Dedifferentiated amniotic fluid mesenchymal stem cell (primary cell): ENCODE results near the gene ABLIM3.

Experiments
- DNase-seq: peaks from one replicate; pipeline ENCODE4 v3.0.0-alpha.2; 2016; ENCODE audit errors: extremely low spot score

Gene ABLIM3

GRCh38 chr5:149282027-149282965 is 141.0 kb downstream of the ABLIM3 start:
- no peak for DNase-seq

GRCh38 chr5:149282966-149283332 is 141.7 kb downstream of the ABLIM3 start:
- DNase-seq, result no peak

- no peak for DNase-seq
These were observed 142.6 kb downstream of the ABLIM3 start for GRCh38 chr5:149283626-149284480.

- DNase-seq, result no peak
These were observed 143.2 kb downstream of the ABLIM3 start for GRCh38 chr5:149284501-149284900.

GRCh38 chr5:149285153-149285552 is 143.9 kb downstream of the ABLIM3 start:
- DNase-seq, result no peak

- no peak for DNase-seq
These were observed 147.1 kb downstream of the ABLIM3 start for GRCh38 chr5:149288436-149288835.

- DNase-seq, result no peak
These were observed 148.0 kb downstream of the ABLIM3 start for GRCh38 chr5:149289301-149289700.

GRCh38 chr5:149294872-149295829 is 153.9 kb downstream of the ABLIM3 start:
- DNase-seq, result no peak

- DNase-seq, result no peak
These were observed 156.2 kb downstream of the ABLIM3 start for GRCh38 chr5:149297340-149298025.

- DNase-seq, result no peak
These were observed 156.9 kb downstream of the ABLIM3 start for GRCh38 chr5:149298163-149298562.

GRCh38 chr5:149298842-149299404 is 157.6 kb downstream of the ABLIM3 start:
- no peak for DNase-seq

GRCh38 chr5:149299451-149300054 is 158.3 kb downstream of the ABLIM3 start:
- no peak for DNase-seq

- DNase-seq, result no peak
These were observed 159.1 kb downstream of the ABLIM3 start for GRCh38 chr5:149300441-149300840.

GRCh38 chr5:149301049-149301743 is 159.9 kb downstream of the ABLIM3 start:
- DNase-seq, result no peak

GRCh38 chr5:149301744-149302380 is 160.6 kb downstream of the ABLIM3 start:
- no peak for DNase-seq

- no peak for DNase-seq
These were observed 161.3 kb downstream of the ABLIM3 start for GRCh38 chr5:149302641-149303040.

- no peak for DNase-seq
These were observed 161.9 kb downstream of the ABLIM3 start for GRCh38 chr5:149303210-149303609.

GRCh38 chr5:149304195-149305078 is 163.1 kb downstream of the ABLIM3 start:
- no peak for DNase-seq
